Activated CD4-positive, alpha-beta memory T cell treated with anti-CD3 and anti-CD28 coated beads for 36 hours (primary cell): ENCODE results near the gene PRR19. TPM values are rescaled to one million over a fixed set of nuclear protein-coding genes. Genes with fewer than 3 reads are reported as not detected.
"Not testable (repeated sequence)": the region's sequence is repeated elsewhere in the genome, so short reads cannot be mapped to it uniquely, and the experiment has no call there.

Experiments
- CTCF ChIA-PET: fragments of 350-600 bp; sonication (Branson Sonifier 250); formaldehyde crosslinking; loops from one replicate; lab custom pipeline; 2021; ENCODE audit warnings: antibody characterized with exemption, inconsistent platforms; lab: Charles Lee
- POLR2A ChIA-PET: fragments of 350-600 bp; sonication (Branson Sonifier 250); formaldehyde crosslinking; loops from one replicate; lab custom pipeline; 2021; ENCODE audit warnings: antibody characterized with exemption; lab: Charles Lee
- DNase-seq: peaks from one replicate; pipeline ENCODE4 v3.0.0-alpha.2; 2020
- H3K27ac Mint-ChIP-seq: one replicate; pipeline ENCODE4 v1.8.0; 2021; ENCODE audit warnings: mixed read lengths
- H3K27me3 Mint-ChIP-seq: one replicate; pipeline ENCODE4 v1.8.0; 2021; ENCODE audit warnings: mixed read lengths
- H3K36me3 Mint-ChIP-seq: one replicate; pipeline ENCODE4 v1.8.0; 2021; ENCODE audit warnings: mixed read lengths
- H3K4me1 Mint-ChIP-seq: one replicate; pipeline ENCODE4 v1.8.0; 2021; ENCODE audit warnings: low read depth, mixed read lengths
- H3K4me3 Mint-ChIP-seq: one replicate; pipeline ENCODE4 v1.8.0; 2021; ENCODE audit warnings: mild to moderate bottlenecking, mixed read lengths
- H3K9me3 Mint-ChIP-seq: one replicate; pipeline ENCODE4 v1.8.0; 2021; ENCODE audit warnings: mixed read lengths
- intact Hi-C: fragments of 100-400 bp; cut with micrococcal nuclease; formaldehyde crosslinking; loops from one replicate; pipeline ENCODE4 v1.15.1; 2023
- total RNA-seq, 2 experiments: library from RNA; stranded (reverse); gene quantifications; one replicate each; pipeline ENCODE4 v1.2.3, GENCODE V29; 2021

Gene PRR19
- total RNA-seq, 2 experiments from 2014 or later: 0.61 to 0.81 TPM

DNA sequence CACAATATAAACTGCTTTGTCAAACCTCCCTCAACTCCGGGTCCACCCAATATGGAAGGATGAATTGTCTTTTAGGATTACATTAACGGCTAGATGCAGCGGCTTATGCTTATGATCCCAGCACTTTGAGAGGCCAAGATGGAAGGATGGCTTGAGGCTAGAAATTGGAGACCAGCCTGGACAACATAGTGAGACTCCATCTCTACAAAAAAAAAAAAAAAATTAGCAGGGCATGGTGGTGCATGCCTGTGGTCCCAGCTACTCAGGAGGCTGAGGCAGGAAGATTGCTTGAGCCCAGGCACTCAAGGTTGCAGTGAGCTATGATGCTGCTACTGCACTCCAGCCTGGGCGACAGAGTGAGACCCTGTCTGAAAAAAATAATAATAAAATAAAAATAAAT, 35.8 kb upstream of the PRR19 start:
- POLR2A ChIA-PET, H3K27me3 Mint-ChIP-seq, H3K4me3 Mint-ChIP-seq, H3K9me3 Mint-ChIP-seq, H3K36me3 Mint-ChIP-seq, DNase-seq, H3K27ac Mint-ChIP-seq: not testable (repeated sequence)
- peaks cover 14% of the 10 kb centered on the region for H3K4me1 Mint-ChIP-seq
- intact Hi-C loops: loop anchor here (5.0 kb wide), 1 partner anchor 379 kb away; no protein-coding TSS in a partner anchor
- CTCF ChIA-PET: interaction anchor here (0.7 kb wide), 1 partner anchor 134 kb away, joined by 3 read pairs; the partner anchor contains the start of gene POU2F2

DNA sequence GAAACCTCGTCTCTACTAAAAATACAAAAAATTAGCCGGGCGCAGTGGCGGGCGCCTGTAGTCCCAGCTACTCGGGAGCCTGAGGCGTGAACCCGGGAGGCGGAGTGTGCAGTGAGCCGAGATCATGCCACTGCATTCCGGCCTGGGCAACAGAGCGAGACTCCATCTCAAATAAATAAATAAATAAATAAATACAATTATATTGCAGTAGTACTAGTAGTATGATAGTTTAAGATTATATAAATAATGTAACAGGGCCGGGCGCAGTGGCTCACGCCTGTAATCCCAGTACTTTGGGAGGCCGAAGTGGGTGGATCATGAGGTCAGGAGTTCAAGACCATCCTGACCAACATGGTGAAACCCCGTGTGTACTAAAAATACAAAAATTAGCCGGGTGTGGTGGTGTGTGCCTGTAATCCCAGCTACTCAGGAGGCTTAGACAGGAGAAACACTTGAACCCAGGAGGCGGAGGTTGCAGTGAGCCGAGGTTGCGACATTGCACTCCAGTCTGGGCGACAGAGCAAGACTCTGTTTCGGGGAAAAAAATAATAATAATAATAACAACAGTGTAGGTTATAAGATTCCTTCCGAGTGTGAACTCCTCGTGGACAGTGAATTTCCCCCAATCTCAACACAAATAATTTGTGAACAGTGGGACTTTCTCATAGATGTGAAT, 34.9 kb upstream of the PRR19 start:
- H3K4me1 Mint-ChIP-seq: peaks cover 20% of the 10 kb centered on the region
- H3K4me3 Mint-ChIP-seq, H3K27me3 Mint-ChIP-seq, DNase-seq, H3K27ac Mint-ChIP-seq, H3K9me3 Mint-ChIP-seq, H3K36me3 Mint-ChIP-seq: not testable (repeated sequence)
- ChIA-PET CTCF (interaction anchor here (0.7 to 1.1 kb wide), 3 partner anchors 12 to 135 kb away, joined by 3 to 5 read pairs (median 3); partner anchors contain the start of gene POU2F2), POLR2A (interaction anchor here (1.0 to 1.4 kb wide), 2 partner anchors 13 to 24 kb away, joined by 3 to 5 read pairs; no protein-coding TSS in a partner anchor)
- intact Hi-C loops: loop anchor here (5.0 kb wide), 1 partner anchor 380 kb away; no protein-coding TSS in a partner anchor

DNA sequence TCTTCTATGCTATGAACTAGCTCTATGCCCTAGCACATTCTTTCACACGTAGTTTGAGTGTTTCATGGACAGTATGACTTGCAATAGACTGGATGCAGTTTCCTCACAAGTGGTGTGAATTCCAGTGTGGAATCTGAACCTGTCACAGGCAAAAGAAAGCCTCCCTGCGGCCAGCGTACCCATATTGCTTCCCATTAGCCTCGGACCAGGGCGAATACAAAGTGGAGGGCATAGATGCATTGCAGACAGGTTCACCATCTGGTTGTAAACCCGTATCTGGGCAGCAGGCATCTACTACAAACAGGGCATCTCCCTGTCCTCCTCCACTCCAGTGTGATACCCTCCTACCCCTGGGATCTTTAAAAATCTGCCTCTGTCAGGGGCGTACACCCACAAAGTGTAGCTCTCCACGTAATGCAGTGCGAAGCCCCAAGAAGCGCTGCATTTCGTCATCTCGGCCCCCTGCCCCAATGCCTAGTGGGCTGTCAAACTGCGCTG, 34.2 kb upstream of the PRR19 start:
- peaks cover 5% of the 10 kb centered on the region for H3K36me3 Mint-ChIP-seq
- H3K9me3 Mint-ChIP-seq: no peaks in the 10 kb centered on the region
- H3K27ac Mint-ChIP-seq: no peak overlapping the region
- intact Hi-C loops: loop anchor here (1.0 to 5.0 kb wide), 6 partner anchors 12 to 380 kb away; partner anchors contain the start of genes DEDD2, ERF and ZNF574
- CTCF ChIA-PET: interaction anchor here (1.0 to 1.1 kb wide), 2 partner anchors 12 to 82 kb away, joined by 3 to 5 read pairs; no protein-coding TSS in a partner anchor
- no peak for DNase-seq
- no peak overlapping the region for H3K4me3 Mint-ChIP-seq
- no peaks in the 10 kb centered on the region for H3K27me3 Mint-ChIP-seq
- peaks cover 20% of the 10 kb centered on the region for H3K4me1 Mint-ChIP-seq
- POLR2A ChIA-PET: interaction anchor here (1.0 to 1.4 kb wide), 2 partner anchors 12 to 24 kb away, joined by 3 to 5 read pairs; no protein-coding TSS in a partner anchor

DNA sequence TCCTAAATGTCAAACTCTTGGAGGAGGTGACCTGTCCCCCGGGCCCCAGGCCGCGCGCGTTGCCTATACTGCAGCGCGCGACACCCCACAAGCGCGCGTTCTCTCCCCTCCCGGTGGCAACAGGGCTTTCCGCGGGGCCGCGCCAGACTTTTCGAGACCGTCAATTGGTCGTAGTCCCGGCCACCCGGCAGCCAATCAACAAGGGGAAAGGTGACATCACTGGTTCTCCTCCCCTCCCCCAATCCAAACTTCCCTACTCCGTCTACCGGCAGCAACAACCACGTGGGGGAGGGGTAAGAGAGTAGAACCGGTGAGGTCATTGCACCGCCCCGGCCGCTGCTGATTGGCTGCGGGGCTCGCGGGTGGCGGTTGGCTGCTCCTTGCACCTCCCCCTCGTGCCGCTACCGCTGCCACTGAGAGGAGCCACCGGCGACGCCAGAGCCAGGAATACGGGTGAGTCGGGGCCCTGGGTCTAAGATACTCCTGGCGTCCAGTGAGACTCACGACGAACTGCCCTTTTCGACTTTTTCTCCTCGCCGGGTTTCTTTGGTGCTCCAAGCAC, 33.7 kb upstream of the PRR19 start:
- peaks cover 6% of the 10 kb centered on the region for H3K36me3 Mint-ChIP-seq
- no peak overlapping the region for H3K27ac Mint-ChIP-seq
- intact Hi-C loops: loop anchor here (1.0 to 5.0 kb wide), 6 partner anchors 13 to 381 kb away; partner anchors contain the start of genes DEDD2, ERF and ZNF574
- POLR2A ChIA-PET: interaction anchor here (1.0 to 1.4 kb wide), 2 partner anchors 11 to 25 kb away, joined by 3 to 5 read pairs; no protein-coding TSS in a partner anchor
- H3K4me1 Mint-ChIP-seq: peaks cover 20% of the 10 kb centered on the region
- DNase-seq: peak; percentile 99
- no peak overlapping the region for H3K4me3 Mint-ChIP-seq
- no peaks in the 10 kb centered on the region for H3K9me3 Mint-ChIP-seq
- no peaks in the 10 kb centered on the region for H3K27me3 Mint-ChIP-seq
- CTCF ChIA-PET: interaction anchor here (1.1 kb wide), 1 partner anchor 83 kb away, joined by 3 read pairs; no protein-coding TSS in a partner anchor

DNA sequence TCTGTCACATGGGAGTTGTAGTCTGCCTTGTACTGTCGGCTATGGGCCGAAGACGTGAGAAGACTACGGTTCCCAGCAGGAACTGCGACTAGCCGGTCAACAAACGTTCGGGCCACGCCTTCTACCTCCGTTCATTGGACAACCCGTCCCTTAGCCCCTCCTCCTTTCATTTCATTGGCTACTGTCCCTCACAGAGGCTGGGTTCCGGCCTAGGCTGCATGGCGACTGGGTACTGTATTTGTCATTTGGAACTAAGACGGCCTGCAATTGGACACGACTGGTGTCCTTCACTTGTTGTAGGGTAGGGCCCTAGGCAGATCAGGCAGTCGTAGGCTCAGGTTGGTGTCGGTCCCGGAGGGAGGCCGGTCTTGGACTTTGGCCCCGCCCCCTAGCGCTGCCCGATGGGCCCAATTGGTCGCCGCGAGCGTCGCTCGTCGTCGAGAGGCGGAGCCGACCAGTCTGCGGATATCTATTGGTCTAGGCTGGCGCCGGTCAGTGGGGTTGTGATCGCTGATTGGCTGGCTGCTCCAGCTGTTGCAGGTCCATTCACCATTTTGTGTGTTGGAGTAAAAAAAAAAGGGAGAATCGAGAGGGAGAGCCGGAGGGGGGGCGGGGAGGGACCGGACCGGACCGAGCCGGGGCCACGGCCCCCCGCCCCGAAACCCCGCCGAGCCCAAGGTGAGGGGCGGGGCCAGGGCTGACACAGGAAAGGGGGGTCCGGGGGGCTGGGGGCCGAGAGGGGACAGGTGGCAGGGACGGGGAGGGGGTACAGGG, 33.0 kb upstream of the PRR19 start, which contains the start of gene CIC:
Gene CIC (plus strand): TSS at position 549 of the 774 bp plus-strand sequence. CDS start 2,532 bp downstream, outside the sequence.
- no peak within 1 kb of the TSS for H3K27ac Mint-ChIP-seq
- DNase-seq: peak; percentile 99
- POLR2A ChIA-PET: interaction anchor here (1.0 to 2.0 kb wide), 2 partner anchors 9 to 22 kb away, joined by 3 to 7 read pairs; no protein-coding TSS in a partner anchor
- H3K36me3 Mint-ChIP-seq: peaks cover 11% of the 10 kb centered on the region
- H3K4me3 Mint-ChIP-seq: no peak within 1 kb of the TSS
- no peaks in the 10 kb centered on the region for H3K27me3 Mint-ChIP-seq
- intact Hi-C loops: loop anchor here (1.0 to 5.0 kb wide), 6 partner anchors 14 to 382 kb away; partner anchors contain the start of genes DEDD2, ERF and ZNF574
- CTCF ChIA-PET: interaction anchor here (2.3 to 2.6 kb wide), 2 partner anchors 11 to 24 kb away, joined by 10 to 48 read pairs; no protein-coding TSS in a partner anchor
- peaks cover 23% of the 10 kb centered on the region for H3K4me1 Mint-ChIP-seq
- H3K9me3 Mint-ChIP-seq: no peaks in the 10 kb centered on the region

DNA sequence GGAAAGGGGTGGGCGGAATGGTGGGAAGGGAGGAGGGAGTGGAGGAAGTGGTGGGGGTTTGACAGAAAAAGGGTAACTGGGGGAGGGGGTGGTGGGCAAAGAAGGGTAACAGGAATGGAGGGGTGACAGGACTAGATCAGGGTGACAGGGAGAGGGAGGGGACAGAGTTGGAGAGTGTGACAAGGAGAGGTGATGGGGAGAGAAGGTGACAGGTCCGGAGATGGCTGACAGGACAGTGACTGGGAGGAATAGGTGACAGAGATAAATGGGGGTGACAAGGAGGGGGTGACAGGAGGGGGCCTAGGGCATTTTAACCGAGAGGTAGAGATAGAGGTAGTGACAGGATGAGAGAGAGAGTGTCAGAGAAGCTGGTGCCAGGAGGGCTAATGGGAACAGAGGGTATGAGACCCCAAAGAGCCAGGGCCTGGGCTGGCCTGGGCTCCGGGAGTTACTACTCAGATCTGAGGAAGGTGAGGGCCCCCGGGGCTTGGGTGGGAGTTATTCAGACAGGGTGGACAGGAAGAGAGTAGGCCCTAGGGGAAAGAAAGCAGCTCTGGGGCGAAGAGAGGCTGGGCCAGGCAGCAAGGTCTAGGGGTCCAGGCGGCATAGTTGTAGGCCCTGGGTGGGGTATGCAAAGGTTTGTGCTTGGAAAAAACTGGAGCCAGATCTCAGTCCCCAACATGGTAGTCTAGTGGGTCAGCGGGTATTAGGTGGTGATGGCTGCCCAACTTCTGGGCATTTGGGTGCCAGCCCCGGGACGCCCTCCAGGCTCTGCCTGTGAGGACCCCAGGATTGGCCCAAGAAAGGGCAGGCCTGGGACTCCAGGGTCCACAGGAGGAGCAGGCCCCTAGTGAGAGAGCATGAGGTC, 32.2 kb upstream of the PRR19 start:
- Mint-ChIP-seq H3K9me3 (no peaks in the 10 kb centered on the region), H3K27me3 (no peaks in the 10 kb centered on the region), H3K4me1 (peaks cover 24% of the 10 kb centered on the region), H3K27ac (no peak overlapping the region), H3K36me3 (peaks cover 14% of the 10 kb centered on the region), H3K4me3 (no peak overlapping the region)
- intact Hi-C loops: loop anchor here (5.0 kb wide), 1 partner anchor 382 kb away; no protein-coding TSS in a partner anchor
- POLR2A ChIA-PET: interaction anchor here (1.0 to 2.0 kb wide), 9 partner anchors 8 to 52 kb away, joined by 3 to 15 read pairs (median 6); partner anchors contain the start of genes DEDD2, ERF and GSK3A
- no peak for DNase-seq
- CTCF ChIA-PET: interaction anchor here (1.4 to 2.6 kb wide), 5 partner anchors 10 to 27 kb away, joined by 4 to 48 read pairs (median 7); partner anchors contain the start of gene GSK3A

DNA sequence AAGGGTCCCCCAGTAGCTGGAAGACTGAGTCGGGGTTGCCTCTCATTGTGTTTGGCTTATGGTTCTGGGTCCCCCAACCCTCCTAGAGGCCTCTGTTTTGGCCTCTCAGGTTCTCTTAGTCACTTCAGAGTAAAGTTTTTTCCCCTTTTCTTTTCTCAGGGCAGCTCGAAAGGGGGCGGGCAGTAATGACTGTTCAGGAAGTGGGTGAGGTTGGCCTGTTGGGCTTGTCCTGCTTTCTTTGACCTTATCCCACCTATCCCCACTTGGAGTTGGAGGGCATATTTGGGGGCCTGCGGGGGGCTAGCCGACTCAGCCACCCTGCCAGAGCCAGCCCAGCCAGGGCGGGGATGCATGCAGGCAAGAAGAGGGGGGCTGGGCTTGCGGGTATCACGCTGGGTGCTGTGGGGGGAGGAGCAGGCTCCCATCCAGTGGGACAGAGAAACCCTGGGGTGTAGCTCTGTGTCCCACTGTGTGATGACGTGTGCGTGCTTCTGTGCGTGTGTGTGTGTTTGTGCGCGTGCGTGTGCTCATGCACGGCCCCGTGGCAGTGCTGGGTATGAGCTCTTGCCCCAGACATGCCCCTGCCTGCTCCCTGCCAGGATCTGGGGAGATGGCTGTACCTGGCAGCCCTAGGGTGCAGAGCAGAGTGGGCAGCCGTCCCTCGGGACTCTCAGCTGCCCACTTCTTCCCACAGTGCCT, 31.4 kb upstream of the PRR19 start:
- no peaks in the 10 kb centered on the region for H3K27me3 Mint-ChIP-seq
- H3K36me3 Mint-ChIP-seq: peaks cover 19% of the 10 kb centered on the region
- intact Hi-C loops: no loop called here
- no peak overlapping the region for H3K27ac Mint-ChIP-seq
- H3K4me1 Mint-ChIP-seq: peaks cover 31% of the 10 kb centered on the region
- ChIA-PET POLR2A (interaction anchor here (0.6 to 2.0 kb wide), 11 partner anchors 9 to 95 kb away, joined by 3 to 15 read pairs (median 5); partner anchors contain the start of genes DEDD2, ERF and GSK3A), CTCF (interaction anchor here (0.9 to 2.6 kb wide), 7 partner anchors 9 to 168 kb away, joined by 3 to 48 read pairs (median 7); partner anchors contain the start of gene GSK3A)
- H3K9me3 Mint-ChIP-seq: no peaks in the 10 kb centered on the region
- peak; percentile 80 for DNase-seq
- no peak overlapping the region for H3K4me3 Mint-ChIP-seq

DNA sequence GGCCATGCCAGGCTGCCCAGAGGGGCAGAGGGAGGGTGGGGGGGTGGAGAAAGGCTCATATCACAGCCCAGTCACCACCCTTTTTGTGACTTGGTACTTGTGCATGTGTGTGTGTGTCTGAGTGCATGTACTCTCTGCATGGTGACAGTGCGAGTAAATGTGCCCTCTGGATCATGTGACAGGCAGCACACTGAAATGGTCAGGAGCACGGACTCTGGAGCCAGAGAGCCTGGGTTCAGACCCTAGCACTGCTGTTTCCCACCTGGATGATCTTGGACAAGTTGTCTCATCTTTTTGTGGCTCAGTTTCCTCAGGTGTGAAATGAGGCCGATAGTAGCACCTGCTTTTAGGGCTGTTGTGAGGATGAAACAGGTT, 30.9 kb upstream of the PRR19 start:
- H3K27ac Mint-ChIP-seq: no peak overlapping the region

DNA sequence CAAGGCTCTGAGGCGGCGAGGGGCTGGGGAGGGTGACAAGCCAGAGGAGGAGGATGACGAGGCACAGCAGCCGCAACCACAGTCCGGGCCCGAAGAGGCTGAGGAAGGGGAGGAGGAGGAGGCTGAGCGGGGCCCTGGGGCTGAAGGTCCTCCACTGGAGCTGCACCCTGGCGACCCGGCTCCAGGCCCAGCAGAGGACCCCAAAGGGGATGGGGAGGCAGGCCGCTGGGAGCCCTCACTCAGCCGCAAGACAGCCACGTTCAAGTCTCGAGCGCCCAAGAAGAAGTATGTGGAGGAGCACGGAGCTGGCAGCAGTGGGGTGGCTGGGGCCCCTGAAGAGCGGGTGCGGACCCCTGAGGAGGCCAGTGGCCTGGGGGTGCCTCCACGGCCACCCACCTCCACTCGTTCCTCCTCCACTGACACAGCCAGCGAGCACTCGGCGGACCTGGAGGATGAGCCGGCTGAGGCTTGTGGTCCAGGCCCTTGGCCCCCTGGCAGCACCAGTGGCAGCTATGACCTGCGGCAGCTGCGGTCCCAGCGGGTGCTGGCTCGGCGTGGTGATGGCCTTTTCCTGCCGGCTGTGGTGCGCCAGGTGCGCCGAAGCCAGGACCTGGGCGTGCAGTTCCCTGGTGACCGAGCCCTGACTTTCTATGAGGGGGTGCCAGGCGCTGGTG, 29.9 kb upstream of the PRR19 start:
- POLR2A ChIA-PET: interaction anchor here (0.6 kb wide), 1 partner anchor 105 kb away, joined by 3 read pairs; no protein-coding TSS in a partner anchor
- peaks cover 44% of the 10 kb centered on the region for H3K4me1 Mint-ChIP-seq
- H3K27me3 Mint-ChIP-seq: no peaks in the 10 kb centered on the region
- intact Hi-C loops: no loop called here
- H3K36me3 Mint-ChIP-seq: peaks cover 23% of the 10 kb centered on the region
- no peak overlapping the region for H3K27ac Mint-ChIP-seq
- no peak for DNase-seq
- no peaks in the 10 kb centered on the region for H3K9me3 Mint-ChIP-seq
- no peak overlapping the region for H3K4me3 Mint-ChIP-seq
- CTCF ChIA-PET: interaction anchor here (2.6 kb wide), 1 partner anchor 8 kb away, joined by 48 read pairs; no protein-coding TSS in a partner anchor

More for the DNA sequence above, 30.9 kb upstream of the PRR19 start:
- no peak for DNase-seq
- Mint-ChIP-seq H3K27me3 (no peaks in the 10 kb centered on the region), H3K9me3 (no peaks in the 10 kb centered on the region), H3K4me3 (no peak overlapping the region), H3K4me1 (peaks cover 35% of the 10 kb centered on the region), H3K36me3 (peaks cover 19% of the 10 kb centered on the region)
- intact Hi-C loops: no loop called here
- CTCF ChIA-PET: interaction anchor here (0.9 to 2.6 kb wide), 7 partner anchors 9 to 168 kb away, joined by 3 to 48 read pairs (median 7); partner anchors contain the start of gene GSK3A
- POLR2A ChIA-PET: interaction anchor here (0.6 to 2.0 kb wide), 10 partner anchors 8 to 104 kb away, joined by 3 to 15 read pairs (median 6); partner anchors contain the start of genes DEDD2 and GSK3A
